Measurements from ENCODE around the gene CD82. TPM values are rescaled to one million over a fixed set of nuclear protein-coding genes. Genes with fewer than 3 reads are reported as not detected.
"Not testable (repeated sequence)": the region's sequence is repeated elsewhere in the genome, so short reads cannot be mapped to it uniquely, and the experiment has no call there.

Gene CD82
- total and polyA plus RNA-seq, 8 donors, result 26.5 to 64.6 (median 32.5) TPM

GRCh38 chr11:44538375-44539054 is 26.9 kb upstream of the CD82 start:
- DNase-seq (peak; percentile 45 to 87 (median 76)), FAIRE-seq (no peak), ATAC-seq (peak; percentile 88 to 100 (median 98))
- peak; percentile 88 to 98 (median 92) for TF ChIP-seq CTCF (IDR thresholded peaks at IDR 0.05)
- intact Hi-C loops (cut with DNase I), result loop anchor here in 2 of 3 donors (2.0 to 10.0 kb wide), 5 partner anchors 250 to 444 kb away; partner anchors contain the start of gene EXT2 (in 1 of the 2)
- Histone ChIP-seq H3K27me3 (no peaks in the 10 kb centered on the region), H3K4me3 (no peak overlapping the region), H3K4me1 (no peaks in the 10 kb centered on the region), H3K27ac (no peak overlapping the region), H3K9me3 (no peaks in the 10 kb centered on the region), H3K36me3 (no peaks in the 10 kb centered on the region)
- 29 to 30% methylated on average over 21 of the region's 21 CpGs for WGBS, 2 donors

- Histone ChIP-seq H3K4me3 (no peak overlapping the region), H3K36me3 (no peaks in the 10 kb centered on the region), H3K27me3 (no peaks in the 10 kb centered on the region), H3K9me3 (no peaks in the 10 kb centered on the region), H3K4me1 (no peaks in the 10 kb centered on the region), H3K27ac (no peak overlapping the region)
- ATAC-seq, result no peak
- no peak for TF ChIP-seq CTCF (IDR thresholded peaks at IDR 0.05)
- FAIRE-seq, result no peak
- no peak for DNase-seq
- 54 to 58% methylated on average over 7 of the region's 7 CpGs for WGBS, 2 donors
- intact Hi-C loops (cut with DNase I), result loop anchor here in 2 of 3 donors (2.0 to 10.0 kb wide), 5 partner anchors 251 to 445 kb away; partner anchors contain the start of gene EXT2 (in 1 of the 2)
Observed at GRCh38 chr11:44539971-44540370, 25.5 kb upstream of the CD82 start.

GRCh38 chr11:44540667-44541066 is 24.8 kb upstream of the CD82 start:
- DNase-seq, result no peak
- no peak for TF ChIP-seq CTCF (IDR thresholded peaks at IDR 0.05)
- Histone ChIP-seq H3K27me3 (no peaks in the 10 kb centered on the region), H3K27ac (no peak overlapping the region), H3K4me1 (no peaks in the 10 kb centered on the region), H3K4me3 (no peak overlapping the region), H3K36me3 (no peaks in the 10 kb centered on the region), H3K9me3 (no peaks in the 10 kb centered on the region)
- no peak for FAIRE-seq
- 12 to 14% methylated on average over 2 of the region's 2 CpGs for WGBS, 2 donors
- intact Hi-C loops (cut with DNase I), result no loop called here
- no peak for ATAC-seq

DNA sequence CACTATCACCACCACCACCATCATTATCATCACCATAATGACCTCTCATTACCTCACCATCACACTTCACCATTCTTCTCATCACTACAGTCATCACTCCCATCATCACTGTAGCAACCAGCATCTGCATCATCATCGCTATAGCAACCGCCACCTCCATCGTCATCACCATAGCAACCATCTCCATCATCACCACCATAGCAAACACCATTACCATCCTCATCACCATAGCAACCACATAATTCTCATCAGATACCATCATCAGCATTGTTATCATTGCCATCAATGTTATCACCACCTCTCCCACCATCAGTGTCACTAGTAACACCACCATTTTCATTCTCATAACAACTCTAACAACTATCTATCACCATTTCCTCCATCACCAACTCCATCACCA is 23.1 kb upstream of the CD82 start:
- H3K27ac ChIP-seq, result no peak overlapping the region
- ATAC-seq, result no peak
- DNase-seq, result no peak
- intact Hi-C loops (cut with DNase I), result no loop called here
- no peaks in the 10 kb centered on the region for H3K4me1 ChIP-seq
- no peak for TF ChIP-seq CTCF (IDR thresholded peaks at IDR 0.05)
- H3K27me3 ChIP-seq, result no peaks in the 10 kb centered on the region
- no peak overlapping the region for H3K4me3 ChIP-seq
- no peak for FAIRE-seq
- H3K36me3 ChIP-seq, result no peaks in the 10 kb centered on the region
- 83 to 89% methylated on average over 3 of the region's 3 CpGs for WGBS, 2 donors
- no peaks in the 10 kb centered on the region for H3K9me3 ChIP-seq

GRCh38 chr11:44546984-44547383 is 18.5 kb upstream of the CD82 start:
- H3K27me3 ChIP-seq; ATAC-seq; FAIRE-seq; H3K9me3 ChIP-seq; H3K4me1 ChIP-seq; DNase-seq; H3K4me3 ChIP-seq; intact Hi-C loops (cut with DNase I); H3K36me3 ChIP-seq; H3K27ac ChIP-seq: not testable (repeated sequence)
- WGBS, 2 donors, result 81 to 94% methylated on average over 4 of the region's 4 CpGs

GRCh38 chr11:44547534-44547933 is 17.9 kb upstream of the CD82 start:
- H3K4me1 ChIP-seq; H3K9me3 ChIP-seq; H3K4me3 ChIP-seq; H3K27ac ChIP-seq; DNase-seq; H3K36me3 ChIP-seq; ATAC-seq; H3K27me3 ChIP-seq; FAIRE-seq; intact Hi-C loops (cut with DNase I): not testable (repeated sequence)
- WGBS, 2 donors, result 86 to 95% methylated on average over 2 of the region's 2 CpGs
